Kasumi-1 (cell line): ENCODE results near the gene LAG3.
"Not testable (repeated sequence)": the region's sequence is repeated elsewhere in the genome, so short reads cannot be mapped to it uniquely, and the experiment has no call there.

Source experiments
- DNase-seq, 2 experiments: peaks; one replicate each; lab custom pipeline; 2025; lab: John Stamatoyannopoulos, UW

LAG3 gene

GRCh38 chr12:6772331-6772695 is at the start of gene LAG3:
LAG3 (plus strand) TSS chr12:6772520; CDS start chr12:6772853, 333 bp downstream.
- DNase-seq: no peak

- DNase-seq: no peak
Observed at GRCh38 chr12:6722863-6723262, 49.5 kb upstream of the LAG3 start.

- DNase-seq: peak; percentile 93 to 95
Observed at GRCh38 chr12:6723607-6724408, 48.5 kb upstream of the LAG3 start, which contains the start of gene COPS7A. COPS7A (plus strand) TSS chr12:6724046; CDS start chr12:6724657, 611 bp downstream.

- peak in 1 of 2 experiments; percentile 36 for DNase-seq
Observed at GRCh38 chr12:6724409-6724797, 47.9 kb upstream of the LAG3 start.

GRCh38 chr12:6725350-6725749 is 47.0 kb upstream of the LAG3 start:
- DNase-seq: no peak

GRCh38 chr12:6729186-6729585 is 43.1 kb upstream of the LAG3 start:
- DNase-seq: no peak

GRCh38 chr12:6730169-6730568 is 42.2 kb upstream of the LAG3 start:
- DNase-seq: no peak

- DNase-seq: no peak
Observed at GRCh38 chr12:6734506-6735387, 37.6 kb upstream of the LAG3 start.

GRCh38 chr12:6735448-6736191 is 36.7 kb upstream of the LAG3 start:
- DNase-seq: peak in 1 of 2 experiments; percentile 8

- no peak for DNase-seq
Observed at GRCh38 chr12:6736754-6737153, 35.6 kb upstream of the LAG3 start.

- not testable (repeated sequence) for DNase-seq
Observed at GRCh38 chr12:6742080-6742479, 30.2 kb upstream of the LAG3 start.

GRCh38 chr12:6742834-6743233 is 29.5 kb upstream of the LAG3 start:
- no peak for DNase-seq

- not testable (repeated sequence) for DNase-seq
Observed at GRCh38 chr12:6743300-6743699, 29.0 kb upstream of the LAG3 start.

GRCh38 chr12:6745741-6746525 is 26.4 kb upstream of the LAG3 start:
- DNase-seq: peak; percentile 68 to 71

GRCh38 chr12:6747216-6747615 is 25.1 kb upstream of the LAG3 start:
- DNase-seq: no peak

- no peak for DNase-seq
Observed at GRCh38 chr12:6748761-6749160, 23.6 kb upstream of the LAG3 start.

GRCh38 chr12:6750506-6750905 is 21.8 kb upstream of the LAG3 start:
- DNase-seq: no peak

- no peak for DNase-seq
Observed at GRCh38 chr12:6751767-6752166, 20.6 kb upstream of the LAG3 start.

- DNase-seq: no peak
Observed at GRCh38 chr12:6752167-6752920, 20.0 kb upstream of the LAG3 start.

- peak; percentile 86 to 88 for DNase-seq
Observed at GRCh38 chr12:6752921-6753771, 19.2 kb upstream of the LAG3 start, which contains the start of gene MLF2. MLF2 (minus strand) TSS chr12:6753141; CDS start chr12:6752334, 807 bp downstream.
